ENCODE measurements around the gene PIERCE2.
"Not testable (repeated sequence)": the region's sequence is repeated elsewhere in the genome, so short reads cannot be mapped to it uniquely, and the experiment has no call there.

Gene PIERCE2

GRCh38 chr15:55434989-55435825 is 26.9 kb downstream of the PIERCE2 start:
- DNase-seq (no peak), ATAC-seq (peak; percentile 63)

- not testable (repeated sequence) for ATAC-seq
These were observed 34.8 kb downstream of the PIERCE2 start for GRCh38 chr15:55443141-55443540.

DNA sequence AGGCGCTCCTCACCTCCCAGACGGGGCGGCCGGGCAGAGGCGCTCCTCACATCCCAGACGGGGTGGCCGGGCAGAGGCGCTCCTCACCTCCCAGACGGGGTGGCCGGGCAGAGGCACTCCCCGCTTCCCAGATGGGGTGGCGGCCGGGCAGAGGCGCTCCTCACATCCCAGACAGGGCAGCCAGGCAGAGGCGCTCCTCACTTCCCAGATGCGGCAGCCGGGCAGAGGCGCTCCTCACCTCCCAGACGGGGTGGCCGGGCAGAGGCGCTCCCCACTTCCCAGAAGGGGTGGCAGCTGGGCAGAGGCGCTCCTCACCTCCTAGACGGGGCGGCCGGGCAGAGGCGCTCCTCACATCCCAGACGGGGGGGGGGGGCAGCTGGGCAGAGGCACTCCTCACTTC is 37.6 kb downstream of the PIERCE2 start:
- ATAC-seq, DNase-seq: not testable (repeated sequence)

More at GRCh38 chr15:55443141-55443540, 34.8 kb downstream of the PIERCE2 start:
- DNase-seq = not testable (repeated sequence)

GRCh38 chr15:55446379-55447029 is 38.2 kb downstream of the PIERCE2 start:
- ATAC-seq, DNase-seq: not testable (repeated sequence)

DNA sequence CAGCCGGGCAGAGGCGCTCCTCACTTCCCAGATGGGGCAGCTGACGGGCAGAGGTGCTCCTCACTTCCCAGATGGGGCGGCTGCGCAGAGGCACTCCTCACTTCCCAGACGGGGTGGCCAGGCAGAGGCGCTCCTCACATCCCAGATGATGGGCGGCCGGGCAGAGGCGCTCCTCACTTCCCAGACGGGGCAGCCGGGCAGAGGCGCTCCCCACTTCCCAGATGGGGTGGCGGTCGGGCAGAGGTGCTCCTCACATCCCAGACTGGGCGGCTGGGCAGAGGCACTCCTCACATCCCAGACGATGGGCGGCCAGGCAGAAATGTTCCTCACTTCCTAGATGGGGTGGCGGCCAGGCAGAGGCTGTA is 38.7 kb downstream of the PIERCE2 start:
- not testable (repeated sequence) for DNase-seq

GRCh38 chr15:55457401-55458022 is 49.2 kb downstream of the PIERCE2 start:
- no peak for DNase-seq

More for the DNA sequence above, 38.7 kb downstream of the PIERCE2 start:
- not testable (repeated sequence) for ATAC-seq

GRCh38 chr15:55461447-55461846 is 53.2 kb downstream of the PIERCE2 start:
- ATAC-seq (no peak), DNase-seq (no peak)

More at GRCh38 chr15:55457401-55458022, 49.2 kb downstream of the PIERCE2 start:
- no peak for ATAC-seq

DNA sequence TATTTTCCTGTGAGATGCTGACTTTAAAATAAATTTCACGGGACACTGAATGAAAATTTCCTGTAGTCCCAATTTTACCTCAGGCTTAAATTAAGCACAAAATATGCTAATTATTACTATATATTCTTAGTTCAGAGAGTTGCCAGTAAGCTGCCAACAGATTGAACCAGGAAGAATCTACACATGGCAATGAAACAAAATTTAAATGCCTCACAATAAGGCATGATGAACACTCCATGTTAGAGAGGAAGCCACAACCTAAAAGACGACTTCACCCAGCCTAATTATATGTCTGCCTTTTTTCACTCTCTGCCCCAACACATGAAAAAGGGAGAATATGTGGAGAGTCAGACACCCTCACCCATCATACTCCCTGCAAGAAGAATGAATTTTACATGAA is 60.0 kb downstream of the PIERCE2 start:
- DNase-seq = no peak
- no peak for ATAC-seq
